GM19035 (cell line): ENCODE data around the gene RIN3.
A peak's percentile ranks its signal among the peaks of the same experiment; 100 is the strongest.

Experiments used
- ATAC-seq: cut with Tn5 transposase; IDR thresholded peaks from one replicate; pipeline ENCODE4 v1.9.1; 2021; ENCODE audit not compliant: unreplicated experiment

The RIN3 gene

DNA sequence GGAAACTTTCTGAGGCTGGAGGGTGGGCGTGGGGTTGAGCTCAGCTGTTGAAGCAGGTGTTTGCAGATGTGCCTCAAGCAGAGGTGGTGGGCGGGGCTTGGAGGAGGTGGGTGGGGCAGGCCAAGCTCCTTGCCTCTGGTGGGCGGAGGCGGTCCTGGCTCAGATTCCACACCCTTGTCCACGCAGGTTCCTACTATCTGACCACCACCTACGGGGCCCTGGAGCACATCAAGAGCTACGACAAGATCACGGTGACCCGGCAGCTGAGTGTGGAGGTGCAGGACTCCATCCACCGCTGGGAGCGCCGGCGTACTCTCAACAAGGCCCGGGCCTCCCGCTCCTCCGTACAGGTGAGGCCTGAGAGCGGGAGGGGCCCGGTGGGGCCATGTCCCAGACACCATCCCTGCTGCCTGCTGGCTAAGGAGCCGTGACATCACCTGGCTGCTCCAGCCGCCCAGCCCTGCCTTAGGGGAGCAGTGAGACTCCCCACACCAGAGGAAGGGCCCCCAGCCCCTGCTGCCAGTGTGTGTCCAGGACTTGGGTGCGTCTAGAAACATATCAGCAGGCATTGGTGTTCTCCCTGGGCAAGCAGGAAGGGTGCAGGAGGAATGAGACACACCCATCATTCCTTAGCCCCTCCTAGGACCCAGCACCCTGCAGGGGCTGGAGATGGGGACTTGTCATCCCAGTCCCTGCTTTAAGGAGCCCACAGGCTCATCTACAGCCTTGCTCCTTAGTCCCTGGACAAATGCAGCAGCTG lies 171.4 kb downstream of the RIN3 start:
- no peak for ATAC-seq

DNA sequence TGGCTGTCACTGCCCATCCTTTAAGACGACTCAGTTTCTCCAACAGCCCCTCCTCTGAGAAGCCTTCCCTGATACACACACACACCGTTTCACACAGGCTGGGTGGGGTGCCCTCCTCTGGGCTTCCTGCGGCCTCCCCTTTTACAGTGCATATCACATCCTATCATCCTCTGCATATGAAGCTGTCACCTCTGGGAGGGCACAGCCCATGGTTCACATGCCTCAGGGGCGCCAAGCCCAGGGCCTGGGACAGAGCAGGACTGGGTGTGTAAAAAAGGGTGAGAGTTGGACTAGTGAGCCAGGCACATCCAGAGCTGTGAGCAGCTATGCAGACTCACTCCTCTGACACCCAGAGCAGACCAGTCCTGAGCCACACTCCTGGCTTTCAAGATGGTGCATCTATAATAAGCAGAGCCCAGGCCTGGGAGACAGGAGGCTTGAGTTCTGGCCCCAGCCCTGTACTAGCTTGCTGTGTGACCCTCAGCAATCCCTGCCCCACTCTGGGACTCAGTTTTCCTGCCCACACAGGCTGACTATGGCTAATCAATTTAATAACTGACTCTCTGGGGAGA lies 172.3 kb downstream of the RIN3 start:
- no peak for ATAC-seq

DNA sequence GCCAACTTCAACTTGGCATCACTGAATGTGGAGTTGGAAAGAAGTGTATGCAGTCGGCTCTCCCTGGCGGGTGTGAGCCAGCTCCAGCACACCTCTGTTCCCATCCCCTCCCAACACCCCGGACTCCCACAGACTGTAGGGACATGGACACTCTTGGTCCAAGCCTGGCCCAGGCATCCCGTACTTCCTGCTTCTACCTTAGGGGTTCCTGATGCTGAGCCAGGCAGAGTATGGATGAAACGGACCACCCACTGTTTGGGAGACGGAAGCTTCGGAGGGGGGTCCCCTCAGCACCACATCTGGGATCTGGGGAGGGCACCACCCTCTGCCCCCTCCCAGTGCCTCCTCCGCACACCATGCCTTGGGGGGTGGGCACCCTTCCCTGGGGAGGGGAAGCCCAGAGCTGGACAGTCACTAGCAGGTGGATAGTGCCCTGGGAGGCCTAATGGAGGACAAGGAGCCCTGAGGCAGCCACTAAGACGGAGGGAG lies 172.9 kb downstream of the RIN3 start:
- no peak for ATAC-seq

DNA sequence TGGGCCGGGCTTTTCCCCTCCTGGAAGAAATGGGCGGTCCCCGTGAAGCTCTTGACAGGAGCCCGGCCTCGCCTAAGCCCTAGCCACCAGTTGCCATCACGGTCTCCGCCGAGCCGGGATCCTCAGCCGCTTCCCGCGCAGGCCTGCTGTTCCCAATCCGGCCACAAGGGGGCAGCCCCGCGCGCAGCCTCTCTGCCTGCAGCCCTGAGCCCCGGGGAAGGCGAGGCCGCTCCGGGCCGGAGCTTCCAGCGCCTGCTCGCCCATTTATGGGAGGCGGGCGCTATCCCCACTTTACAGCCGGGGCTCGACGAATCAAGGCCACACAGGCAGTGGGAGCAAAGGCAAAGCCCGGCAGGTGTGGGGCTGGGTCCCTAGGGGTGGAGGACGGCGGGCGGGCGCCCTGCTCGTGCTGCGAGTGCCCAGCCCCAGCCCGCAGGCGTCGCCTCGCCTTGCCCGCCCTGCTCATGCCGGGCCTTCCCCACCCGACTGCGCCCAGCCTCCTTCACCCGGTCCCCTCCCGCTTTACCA lies 173.4 kb downstream of the RIN3 start:
- ATAC-seq: peak; percentile 72

DNA sequence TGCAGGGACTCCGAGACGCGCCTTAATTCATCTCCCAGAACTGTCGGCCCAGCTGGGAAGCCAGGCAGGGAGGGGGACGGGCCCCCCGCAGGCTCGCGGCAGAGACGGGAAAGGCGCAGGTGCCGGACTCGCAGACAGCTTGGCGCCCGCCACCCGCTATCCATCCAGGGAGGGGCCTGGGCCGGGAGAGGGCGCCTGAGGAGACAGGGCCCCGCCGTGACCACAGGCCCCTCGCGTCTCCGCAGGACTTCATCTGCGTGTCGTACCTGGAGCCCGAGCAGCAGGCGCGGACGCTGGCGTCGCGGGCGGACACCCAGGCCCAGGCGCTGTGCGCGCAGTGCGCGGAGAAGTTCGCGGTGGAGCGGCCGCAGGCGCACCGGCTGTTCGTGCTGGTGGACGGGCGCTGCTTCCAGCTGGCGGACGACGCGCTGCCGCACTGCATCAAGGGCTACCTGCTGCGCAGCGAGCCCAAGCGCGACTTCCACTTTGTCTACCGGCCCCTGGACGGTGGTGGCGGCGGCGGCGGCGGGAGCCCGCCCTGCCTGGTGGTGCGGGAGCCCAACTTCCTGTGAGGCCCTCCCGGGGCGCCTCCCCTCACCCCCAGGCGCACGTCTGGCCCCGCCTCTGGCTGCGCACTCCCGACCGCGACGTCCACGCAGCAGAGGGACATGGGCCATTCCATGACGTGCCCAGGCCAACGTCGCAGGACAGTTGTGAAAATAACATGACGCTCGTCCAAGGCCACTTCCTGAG lies 174.3 kb downstream of the RIN3 start:
- ATAC-seq: no peak

DNA sequence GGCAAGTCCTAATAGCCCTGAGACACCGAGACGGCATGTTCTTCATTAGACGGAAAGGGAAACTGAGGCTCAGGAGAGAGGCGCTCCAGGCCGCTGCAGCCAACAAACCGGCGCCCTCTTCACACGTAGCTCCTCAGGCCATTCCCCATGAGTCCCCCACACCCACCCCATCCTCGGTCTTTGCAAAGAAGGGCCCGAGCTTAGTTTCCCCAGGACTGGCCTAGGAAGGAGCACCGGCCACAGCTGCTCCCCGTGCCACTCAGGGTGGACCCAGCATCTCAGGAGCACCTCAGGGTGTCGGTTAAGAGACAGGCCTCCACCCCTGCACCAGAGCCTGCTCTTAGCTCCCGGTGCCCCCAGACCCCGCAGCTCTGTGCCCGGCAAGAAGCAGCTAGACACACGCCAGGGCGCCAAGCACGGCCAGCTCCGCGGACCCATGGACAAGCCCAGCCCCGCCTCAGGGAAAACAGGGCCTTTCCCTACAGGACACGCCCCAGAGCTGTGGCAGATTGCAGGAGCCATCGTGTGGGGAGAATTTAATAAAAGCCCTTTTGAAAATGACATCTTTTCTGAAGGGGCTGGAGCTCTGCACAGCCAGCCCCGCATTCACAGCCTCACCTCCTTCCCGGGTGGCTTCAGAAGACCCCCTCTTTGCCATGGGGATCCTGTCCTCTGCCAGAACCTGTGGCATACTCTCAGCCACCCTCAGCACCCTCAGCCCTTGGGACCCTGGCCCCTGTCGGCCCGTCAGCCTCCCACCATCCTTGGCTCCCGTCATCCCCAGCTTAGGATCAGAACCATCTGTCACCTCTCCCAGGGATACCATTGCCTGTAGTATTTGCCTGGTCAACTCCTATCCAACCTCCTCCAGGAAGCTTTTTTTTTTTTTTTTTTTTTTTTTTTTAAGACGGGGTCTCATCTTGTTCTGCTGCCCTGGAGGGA lies 175.1 kb downstream of the RIN3 start:
- ATAC-seq: no peak

DNA sequence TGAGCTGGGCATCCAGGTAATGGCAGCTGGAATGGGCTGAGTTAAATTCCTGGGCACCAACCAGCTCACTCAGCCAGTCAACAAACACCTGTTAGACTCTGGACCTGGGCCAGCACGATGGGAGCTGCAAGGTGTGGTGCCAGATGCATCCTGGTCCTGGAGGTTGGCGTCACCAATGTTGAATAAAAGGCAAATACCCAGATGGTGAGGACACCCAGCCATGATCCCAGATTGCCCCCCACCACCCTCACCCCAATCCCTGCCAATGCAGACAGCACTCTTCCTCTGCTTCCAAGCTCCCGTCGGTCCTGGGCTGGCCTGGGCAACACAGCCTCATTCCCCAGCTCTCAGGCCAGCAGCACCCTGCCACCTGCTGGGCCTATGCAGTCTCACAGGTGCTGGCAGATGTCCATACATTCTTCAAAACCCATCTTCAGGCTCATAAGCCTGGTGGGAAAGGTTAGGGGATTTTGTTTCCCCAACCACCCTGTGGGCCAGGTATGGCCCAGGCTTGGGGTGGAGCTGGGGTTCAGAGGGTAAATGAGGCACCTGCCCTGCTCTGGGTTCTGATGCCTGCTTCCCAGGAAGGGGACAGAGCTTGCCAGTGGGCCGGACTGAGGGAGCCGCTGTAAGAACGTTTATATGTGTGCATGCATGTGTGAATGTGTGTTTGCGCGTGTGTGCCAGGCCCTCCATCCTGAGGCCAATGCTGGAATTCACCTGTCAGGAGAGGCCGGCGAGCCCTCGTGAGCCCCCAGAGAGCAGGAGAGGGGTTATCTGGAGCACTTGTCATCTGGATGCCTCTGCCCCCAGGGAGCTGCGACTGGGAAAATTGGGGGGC lies 176.8 kb downstream of the RIN3 start:
- ATAC-seq: no peak

DNA sequence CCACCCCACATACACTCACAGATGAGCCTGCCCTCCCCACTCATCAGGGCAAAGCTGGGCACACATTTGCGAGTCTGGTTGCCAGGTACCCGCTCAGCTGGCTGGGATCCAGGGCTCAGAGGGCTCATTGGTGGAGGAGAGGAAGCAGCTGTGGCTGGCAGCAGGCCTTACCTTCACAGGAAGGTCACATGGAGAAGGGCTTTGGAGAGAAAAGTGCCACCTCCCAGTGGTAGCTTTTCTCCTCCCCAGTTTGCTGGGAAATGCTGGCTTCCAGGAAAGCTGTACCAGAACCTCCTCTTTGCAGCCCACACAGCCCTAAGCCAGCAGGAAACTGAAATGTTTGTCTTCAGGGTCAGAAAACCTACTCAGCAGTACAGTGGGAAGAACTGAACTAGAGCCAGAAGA lies 179.2 kb downstream of the RIN3 start:
- ATAC-seq: no peak

DNA sequence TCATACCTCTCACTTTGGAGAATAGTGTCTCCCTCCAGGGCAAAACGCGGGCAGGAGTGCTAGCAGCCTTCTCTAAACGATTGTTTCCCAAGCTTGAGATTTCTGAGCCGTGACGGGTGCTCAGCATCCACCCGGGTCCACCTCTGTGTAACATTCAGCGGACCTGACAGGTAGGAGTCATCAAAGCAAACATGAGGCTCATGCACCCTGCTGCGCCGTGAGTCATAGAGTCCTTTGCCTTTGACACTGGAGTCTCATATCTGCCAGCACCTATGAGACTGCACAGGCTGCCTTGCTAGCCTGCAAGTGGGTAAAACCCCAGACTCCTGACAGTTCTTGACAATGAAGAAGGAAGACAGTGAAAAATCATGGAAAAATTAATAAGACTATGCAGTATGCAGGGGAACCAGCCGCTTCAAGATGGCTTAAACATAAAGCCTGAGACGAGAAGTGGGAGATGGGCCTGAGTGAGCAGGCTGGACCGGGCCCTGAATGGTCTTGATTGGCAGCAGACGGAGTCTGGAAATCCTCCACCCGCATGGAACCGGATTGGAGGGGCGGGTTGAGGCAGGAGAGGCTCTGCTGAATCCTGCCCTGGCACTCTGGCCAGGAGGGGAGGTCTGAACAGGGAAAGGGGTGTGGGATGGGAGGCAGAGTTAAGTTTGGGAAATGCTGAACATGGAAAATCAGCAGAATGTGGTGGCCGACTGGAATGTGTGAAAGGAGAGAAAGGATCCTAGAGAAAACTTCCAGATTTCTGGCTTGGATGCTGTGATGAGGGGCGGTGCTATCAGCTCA lies 180.6 kb downstream of the RIN3 start:
- no peak for ATAC-seq

DNA sequence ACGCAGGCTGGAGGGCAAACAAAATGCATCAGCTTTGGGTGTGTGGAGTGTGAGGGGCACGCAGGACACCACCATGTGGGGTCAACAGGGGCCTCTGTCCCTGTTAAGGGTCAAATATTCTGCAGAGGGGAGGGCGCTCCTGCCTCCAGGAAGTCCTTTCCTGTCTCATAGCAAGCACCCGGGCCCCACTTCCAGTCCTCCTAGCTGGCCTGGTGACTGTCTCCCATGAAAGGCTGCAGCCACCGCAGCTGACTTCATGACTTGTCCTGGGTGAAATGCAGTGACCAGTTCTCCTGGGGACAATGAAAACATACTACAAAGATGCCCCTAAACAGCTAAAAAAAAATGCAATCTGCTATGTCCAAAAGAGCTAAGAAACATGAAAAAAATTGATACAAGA lies 181.2 kb downstream of the RIN3 start:
- ATAC-seq: no peak

DNA sequence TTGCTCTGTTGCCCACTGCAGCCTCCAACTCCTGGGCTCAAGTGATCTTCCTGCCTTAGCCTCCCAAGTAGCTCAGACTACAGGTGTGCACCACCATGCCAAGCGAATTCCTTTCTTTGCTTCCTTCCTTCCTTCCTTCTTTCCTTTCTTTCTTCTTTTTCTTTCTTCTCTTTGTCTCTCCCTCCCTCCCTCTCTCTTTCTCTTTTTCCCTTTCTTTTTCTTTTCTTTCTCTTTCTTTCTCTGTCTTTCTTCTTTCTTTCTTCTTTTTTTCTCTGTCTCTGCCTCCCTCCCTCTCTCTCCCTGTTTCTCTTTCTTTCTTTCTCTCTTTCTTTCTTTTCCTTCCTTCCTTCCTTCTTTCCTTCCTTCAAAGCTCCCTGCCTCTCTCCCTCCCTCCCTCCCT lies 182.0 kb downstream of the RIN3 start:
- no peak for ATAC-seq

DNA sequence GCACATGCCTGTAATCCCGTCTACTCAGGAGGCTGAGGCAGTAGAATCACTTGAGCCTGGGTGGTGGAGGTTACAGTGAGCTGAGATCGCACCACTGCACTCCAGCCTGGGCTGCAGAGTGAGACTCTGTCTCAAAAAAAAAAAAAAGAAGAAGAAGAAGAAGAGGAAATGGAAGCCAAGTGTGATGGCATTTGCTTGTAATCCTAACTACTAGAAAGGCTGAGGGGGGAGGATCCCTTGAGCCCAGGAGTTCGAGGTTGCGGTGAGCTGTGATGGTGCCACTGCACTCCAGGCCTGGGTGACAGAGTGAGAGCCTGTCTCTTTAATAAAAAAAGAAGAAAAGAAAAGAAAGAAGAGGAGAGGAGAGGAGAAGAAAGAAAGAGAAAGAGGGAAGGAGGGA lies 182.8 kb downstream of the RIN3 start:
- no peak for ATAC-seq

DNA sequence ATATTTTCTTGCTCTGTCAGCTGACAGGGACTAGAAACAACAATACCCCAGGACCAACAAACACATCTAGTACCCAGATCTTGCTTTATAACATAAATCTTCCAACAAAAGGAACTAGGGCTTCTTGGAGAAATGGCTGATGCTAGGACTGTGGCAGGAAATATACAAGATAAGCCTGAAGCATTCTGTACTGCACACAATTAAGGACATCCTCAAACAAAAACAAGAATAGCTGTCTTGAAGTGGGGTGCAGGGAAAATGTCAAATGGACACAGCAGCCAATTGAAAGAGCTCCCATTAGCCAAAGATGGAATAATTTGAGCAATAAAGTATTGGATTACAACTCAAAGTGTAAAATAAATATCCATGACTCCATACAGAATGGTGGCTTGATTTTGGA lies 184.8 kb downstream of the RIN3 start:
- ATAC-seq: no peak

DNA sequence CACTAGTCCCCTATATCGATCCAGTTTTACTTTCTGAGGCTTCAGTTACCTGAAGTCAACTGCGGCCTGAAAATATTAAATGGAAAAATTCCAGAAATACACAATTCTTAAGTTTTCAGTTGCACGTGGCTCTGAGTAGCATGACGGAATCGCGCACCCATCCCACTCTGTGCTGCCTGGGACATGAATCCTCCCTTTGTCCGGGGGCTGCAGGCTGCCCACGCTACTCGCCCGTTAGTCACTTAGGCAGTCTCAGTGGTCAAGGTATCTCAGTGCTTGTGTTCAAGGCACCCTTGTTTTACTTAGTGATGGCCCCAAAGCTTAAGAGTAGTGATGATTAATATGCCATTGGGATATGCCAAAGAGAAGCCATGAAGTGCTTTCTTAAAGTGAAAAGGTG lies 188.2 kb downstream of the RIN3 start:
- no peak for ATAC-seq

DNA sequence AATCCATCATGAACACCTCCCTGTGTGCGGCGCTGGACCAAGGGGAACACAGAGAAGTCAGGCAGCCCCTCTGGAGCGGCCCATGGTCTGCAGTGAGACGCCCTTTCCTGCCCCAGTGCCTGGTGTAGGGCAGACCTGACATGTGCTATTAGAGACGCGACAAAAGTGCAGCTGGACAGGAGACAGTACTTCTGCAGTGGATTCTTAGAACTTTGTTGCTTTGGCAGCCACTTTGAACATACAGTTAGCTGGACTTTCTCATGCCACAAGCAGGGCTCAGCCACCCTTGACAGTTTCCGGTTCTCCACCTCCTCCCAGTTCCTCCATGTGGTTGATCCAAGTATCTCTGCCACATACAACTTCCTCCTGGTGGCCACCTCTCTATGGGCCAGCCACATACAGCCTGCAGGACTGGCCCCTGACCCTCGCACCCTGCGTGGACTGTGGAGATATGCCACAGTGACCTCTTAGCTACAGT lies 188.9 kb downstream of the RIN3 start:
- ATAC-seq: no peak

DNA sequence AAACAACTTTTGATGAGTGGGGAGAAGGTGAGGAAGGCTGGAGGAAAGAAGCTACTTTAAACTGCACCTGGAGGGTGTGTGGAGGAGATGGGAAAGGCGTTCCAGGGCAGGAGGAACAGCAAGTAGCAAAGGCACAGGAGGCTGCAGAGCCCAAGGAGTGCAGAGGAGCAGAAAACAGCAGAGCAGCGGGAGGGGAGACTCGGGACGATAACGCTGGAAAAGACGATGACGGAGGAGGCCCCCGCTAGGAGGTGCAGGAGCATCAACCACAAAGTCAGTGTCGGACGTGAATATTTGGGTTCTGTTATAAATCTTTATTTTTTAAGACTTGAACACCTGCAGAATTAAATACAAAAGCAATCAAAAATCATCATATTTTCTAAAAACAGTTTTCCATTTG lies 189.9 kb downstream of the RIN3 start:
- no peak for ATAC-seq

DNA sequence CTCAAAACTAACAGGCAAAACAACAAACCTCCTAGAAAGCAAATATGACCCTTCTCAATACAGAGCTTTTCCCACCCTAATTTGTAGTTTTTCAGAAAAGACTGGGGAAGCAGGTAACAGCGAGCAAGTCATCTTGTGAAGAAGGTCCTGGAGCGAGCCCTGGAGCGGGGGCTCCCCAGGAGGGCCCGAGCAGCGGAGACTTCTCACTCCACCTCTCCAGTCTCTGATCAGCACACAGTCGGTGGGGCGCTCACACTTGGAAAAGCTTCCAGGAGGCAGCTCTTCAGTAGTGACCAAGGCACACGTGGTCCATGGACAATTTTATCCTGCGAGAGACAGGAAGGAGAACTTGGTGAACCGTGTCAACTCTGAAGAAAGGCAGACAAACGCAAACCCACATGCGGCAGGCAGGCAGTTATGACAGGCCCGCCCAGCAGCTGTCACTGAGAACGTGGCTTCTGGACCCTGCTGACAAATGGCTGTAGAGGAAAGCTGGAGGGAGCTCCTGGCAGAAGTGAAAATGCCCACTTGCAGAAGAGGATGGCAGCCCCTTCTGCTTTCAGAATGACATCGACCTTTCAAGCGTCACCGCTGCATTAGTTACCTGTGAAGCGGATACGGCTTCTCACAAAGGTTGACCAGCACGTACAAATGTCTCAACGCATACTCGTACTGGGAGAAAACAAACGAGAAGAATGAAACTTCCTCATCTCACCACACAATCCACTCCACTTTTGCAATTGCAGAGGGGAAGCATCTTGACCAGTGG lies 190.6 kb downstream of the RIN3 start:
- peak; percentile 97 for ATAC-seq

DNA sequence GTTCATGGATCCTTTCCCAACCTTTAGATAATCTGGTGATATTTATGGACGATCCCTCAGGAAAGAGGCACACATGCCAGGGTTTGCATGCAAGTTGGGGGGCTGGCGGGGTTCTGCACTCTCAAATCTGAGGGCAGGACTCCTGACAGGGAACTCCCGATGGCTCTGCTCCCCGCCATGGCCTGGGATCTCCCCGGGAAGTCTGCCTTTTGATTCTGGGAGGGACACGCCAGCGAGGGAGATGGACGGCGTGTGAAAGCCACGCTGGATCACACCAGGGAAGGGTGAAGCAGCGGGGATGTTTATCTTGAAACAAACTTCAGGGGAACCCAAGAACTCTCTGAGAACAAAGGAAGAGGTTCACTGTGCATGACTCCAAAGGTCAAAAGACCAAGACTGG lies 191.2 kb downstream of the RIN3 start:
- ATAC-seq: peak; percentile 2
